Activated CD4-positive, alpha-beta T cell treated with anti-CD3 and anti-CD28 coated beads, Interleukin-2, Interleukin-6, amounts not matched to agents 100 ng/mL and 50 ng/mL, durations not matched to agents 16 hours and 8 hours (primary cell): ENCODE results near the gene INSL3.
"Not testable (repeated sequence)": the region's sequence is repeated elsewhere in the genome, so short reads cannot be mapped to it uniquely, and the experiment has no call there.

Experiments used
- DNase-seq: peaks from one replicate; pipeline ENCODE4 v3.0.0-alpha.2; 2020

INSL3 gene

GRCh38 chr19:17811681-17812080 is 9.6 kb downstream of the INSL3 start:
- no peak for DNase-seq

GRCh38 chr19:17811103-17811502 is 10.2 kb downstream of the INSL3 start:
- no peak for DNase-seq

GRCh38 chr19:17807731-17808316 is 13.5 kb downstream of the INSL3 start:
- no peak for DNase-seq

- DNase-seq, result no peak
These were observed 14.4 kb downstream of the INSL3 start for GRCh38 chr19:17806945-17807344.

GRCh38 chr19:17805427-17805826 is 15.9 kb downstream of the INSL3 start:
- no peak for DNase-seq

- DNase-seq, result peak; percentile 32
These were observed 17.9 kb downstream of the INSL3 start for GRCh38 chr19:17803264-17803896.

- DNase-seq, result no peak
These were observed 19.0 kb downstream of the INSL3 start for GRCh38 chr19:17802137-17802858.

- DNase-seq, result not testable (repeated sequence)
These were observed 22.7 kb downstream of the INSL3 start for GRCh38 chr19:17798599-17798998.

GRCh38 chr19:17797424-17798201 is 23.7 kb downstream of the INSL3 start:
- peak; percentile 42 for DNase-seq

- DNase-seq, result no peak
These were observed 24.4 kb downstream of the INSL3 start for GRCh38 chr19:17796838-17797423.

- no peak for DNase-seq
These were observed 25.1 kb downstream of the INSL3 start for GRCh38 chr19:17796013-17796837.

- DNase-seq, result no peak
These were observed 25.8 kb downstream of the INSL3 start for GRCh38 chr19:17795495-17795856.

GRCh38 chr19:17794731-17795494 is 26.4 kb downstream of the INSL3 start, which contains the start of gene B3GNT3:
Gene B3GNT3, plus strand, starts transcription at chr19:17795138. Its CDS starts 12,670 bp downstream, at chr19:17807808.
- DNase-seq, result no peak

- DNase-seq, result no peak
These were observed 26.9 kb downstream of the INSL3 start for GRCh38 chr19:17794412-17794730.

GRCh38 chr19:17790059-17790780 is 31.1 kb downstream of the INSL3 start:
- DNase-seq, result no peak

GRCh38 chr19:17788632-17789031 is 32.7 kb downstream of the INSL3 start:
- DNase-seq, result no peak

- DNase-seq, result no peak
These were observed 33.9 kb downstream of the INSL3 start for GRCh38 chr19:17787274-17787913.

GRCh38 chr19:17784201-17785008 is 36.9 kb downstream of the INSL3 start:
- DNase-seq, result peak; percentile 82

GRCh38 chr19:17783721-17784120 is 37.6 kb downstream of the INSL3 start:
- DNase-seq, result not testable (repeated sequence)
